Suprapubic skin (tissue), 4 donors: ENCODE data around the gene CCNI2. TPM values are rescaled to one million over a fixed set of nuclear protein-coding genes. Genes with fewer than 3 reads are reported as not detected.

Experiments
- DNase-seq, 2 donors: peaks; one replicate each; pipeline ENCODE4 v3.0.0-alpha.2; 2019; ENCODE audit warnings: low spot score in 2 of 2
- H3K27ac ChIP-seq: fragments of 200-600 bp; sonication (generic); one replicate; pipeline ENCODE4 v1.5.1; 2019
- H3K27me3 ChIP-seq: fragments of 200-600 bp; sonication (generic); one replicate; pipeline ENCODE4 v1.5.1; 2019
- H3K36me3 ChIP-seq: fragments of 200-600 bp; sonication (generic); one replicate; pipeline ENCODE4 v1.5.1; 2019
- H3K4me1 ChIP-seq: fragments of 200-600 bp; sonication (generic); one replicate; pipeline ENCODE4 v1.5.1; 2019
- H3K4me3 ChIP-seq: fragments of 200-600 bp; sonication (generic); one replicate; pipeline ENCODE4 v1.5.1; 2019; ENCODE audit warnings: mild to moderate bottlenecking
- H3K9me3 ChIP-seq: fragments of 200-600 bp; sonication (generic); one replicate; pipeline ENCODE4 v1.5.1; 2019
- EP300 ChIP-seq: sonication (generic); formaldehyde crosslinking; IDR thresholded peaks from one replicate; pipeline ENCODE4 v1.6.1; 2017; ENCODE audit warnings: antibody characterized with exemption
- POLR2A ChIP-seq, 2 donors: fragments of 450-650 bp; IDR thresholded peaks; one replicate each; pipeline ENCODE4 v1.6.1; 2017; ENCODE audit warnings: antibody characterized with exemption in 2 of 2, mild to moderate bottlenecking in 2 of 2, moderate library complexity in 2 of 2
- POLR2AphosphoS5 ChIP-seq, 3 donors: sonication (generic); formaldehyde crosslinking; IDR thresholded peaks; one replicate each; pipeline ENCODE4 v1.6.1; 2017; ENCODE audit warnings: antibody characterized with exemption in 3 of 3
- WGBS: methylation state at CpG from one replicate; pipeline ENCODE4 v1.1.5; 2018; 5-methylcytosine and 5-hydroxymethylcytosine counted together
- total RNA-seq, 4 donors: library from RNA; depleted of rRNA; stranded (reverse); fragments of >200 nt; gene quantifications; one replicate each; pipeline ENCODE4 v1.1.0, GENCODE V29; 2016
- TF ChIP-seq, protein P1 (sequence below), 2 donors: fragments of 200-600 bp in 1 of 2; fragments of 450-650 bp in 1 of 2; sonication (generic) in 1 of 2; IDR thresholded peaks; one replicate each; pipeline ENCODE4 v1.5.1; 2016 to 2019; ENCODE audit warnings: antibody characterized with exemption in 2 of 2, mild to moderate bottlenecking in 1 of 2, moderate library complexity in 1 of 2

The CCNI2 gene
- total RNA-seq, 4 donors from 2014 or later: not detected

DNA sequence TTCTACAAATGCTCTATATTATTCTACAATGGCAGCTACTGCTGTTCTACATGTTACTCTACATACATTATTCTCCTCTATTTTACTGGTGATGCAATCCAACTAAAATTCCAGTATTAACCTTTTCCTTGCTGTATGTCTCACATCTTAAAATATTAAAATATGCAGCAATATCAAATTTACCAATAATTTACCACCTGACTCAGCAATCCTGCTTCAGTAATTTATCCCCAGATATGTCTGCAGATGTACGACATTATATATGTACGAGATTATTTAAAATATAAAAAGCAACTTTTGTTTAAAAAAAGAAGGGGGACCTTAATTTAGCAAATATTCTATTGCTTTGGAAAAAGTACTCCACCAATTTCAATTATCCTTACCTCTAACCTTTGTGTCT is 21.5 kb upstream of the CCNI2 start:
- H3K9me3 ChIP-seq: no peaks in the 10 kb centered on the region
- H3K36me3 ChIP-seq: no peaks in the 10 kb centered on the region
- H3K4me3 ChIP-seq: no peak overlapping the region
- no peak for DNase-seq
- no peaks in the 10 kb centered on the region for H3K4me1 ChIP-seq
- TF ChIP-seq, protein P1, sequence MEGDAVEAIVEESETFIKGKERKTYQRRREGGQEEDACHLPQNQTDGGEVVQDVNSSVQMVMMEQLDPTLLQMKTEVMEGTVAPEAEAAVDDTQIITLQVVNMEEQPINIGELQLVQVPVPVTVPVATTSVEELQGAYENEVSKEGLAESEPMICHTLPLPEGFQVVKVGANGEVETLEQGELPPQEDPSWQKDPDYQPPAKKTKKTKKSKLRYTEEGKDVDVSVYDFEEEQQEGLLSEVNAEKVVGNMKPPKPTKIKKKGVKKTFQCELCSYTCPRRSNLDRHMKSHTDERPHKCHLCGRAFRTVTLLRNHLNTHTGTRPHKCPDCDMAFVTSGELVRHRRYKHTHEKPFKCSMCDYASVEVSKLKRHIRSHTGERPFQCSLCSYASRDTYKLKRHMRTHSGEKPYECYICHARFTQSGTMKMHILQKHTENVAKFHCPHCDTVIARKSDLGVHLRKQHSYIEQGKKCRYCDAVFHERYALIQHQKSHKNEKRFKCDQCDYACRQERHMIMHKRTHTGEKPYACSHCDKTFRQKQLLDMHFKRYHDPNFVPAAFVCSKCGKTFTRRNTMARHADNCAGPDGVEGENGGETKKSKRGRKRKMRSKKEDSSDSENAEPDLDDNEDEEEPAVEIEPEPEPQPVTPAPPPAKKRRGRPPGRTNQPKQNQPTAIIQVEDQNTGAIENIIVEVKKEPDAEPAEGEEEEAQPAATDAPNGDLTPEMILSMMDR (IDR thresholded peaks at IDR 0.05): no peak
- TF ChIP-seq POLR2A (IDR thresholded peaks at IDR 0.05): no peak
- no peak for TF ChIP-seq POLR2AphosphoS5 (IDR thresholded peaks at IDR 0.05)
- TF ChIP-seq EP300: no peak
- 96% methylated on average over 2 of the region's 2 CpGs for WGBS
- H3K27ac ChIP-seq: no peak overlapping the region
- no peaks in the 10 kb centered on the region for H3K27me3 ChIP-seq

DNA sequence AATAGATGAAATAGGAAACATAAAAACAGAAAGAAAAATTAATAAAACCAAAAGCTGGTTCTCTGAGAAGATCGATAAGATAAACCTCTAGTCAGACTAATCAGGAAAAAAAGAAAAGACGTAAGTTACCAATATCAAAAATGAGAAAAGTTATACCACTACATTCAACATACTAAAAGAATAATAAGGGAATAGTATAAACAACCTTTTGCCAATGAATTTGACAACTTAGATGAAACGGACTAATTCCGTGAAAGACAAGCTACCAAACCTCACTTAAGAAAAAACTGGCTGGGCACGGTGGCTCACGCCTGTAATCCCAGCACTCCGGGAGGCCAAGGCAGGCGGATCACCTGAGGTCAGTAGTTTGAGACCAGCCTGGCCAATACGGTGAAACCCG is 17.3 kb upstream of the CCNI2 start:
- WGBS: 96% methylated on average over 10 of the region's 10 CpGs
- no peaks in the 10 kb centered on the region for H3K27me3 ChIP-seq
- no peaks in the 10 kb centered on the region for H3K9me3 ChIP-seq
- no peaks in the 10 kb centered on the region for H3K4me1 ChIP-seq
- TF ChIP-seq POLR2AphosphoS5 (IDR thresholded peaks at IDR 0.05) (no peak), POLR2A (IDR thresholded peaks at IDR 0.05) (no peak), EP300 (no peak)
- TF ChIP-seq, protein P1 (IDR thresholded peaks at IDR 0.05): no peak
- no peaks in the 10 kb centered on the region for H3K36me3 ChIP-seq
- H3K4me3 ChIP-seq: no peak overlapping the region
- DNase-seq: no peak
- no peak overlapping the region for H3K27ac ChIP-seq

DNA sequence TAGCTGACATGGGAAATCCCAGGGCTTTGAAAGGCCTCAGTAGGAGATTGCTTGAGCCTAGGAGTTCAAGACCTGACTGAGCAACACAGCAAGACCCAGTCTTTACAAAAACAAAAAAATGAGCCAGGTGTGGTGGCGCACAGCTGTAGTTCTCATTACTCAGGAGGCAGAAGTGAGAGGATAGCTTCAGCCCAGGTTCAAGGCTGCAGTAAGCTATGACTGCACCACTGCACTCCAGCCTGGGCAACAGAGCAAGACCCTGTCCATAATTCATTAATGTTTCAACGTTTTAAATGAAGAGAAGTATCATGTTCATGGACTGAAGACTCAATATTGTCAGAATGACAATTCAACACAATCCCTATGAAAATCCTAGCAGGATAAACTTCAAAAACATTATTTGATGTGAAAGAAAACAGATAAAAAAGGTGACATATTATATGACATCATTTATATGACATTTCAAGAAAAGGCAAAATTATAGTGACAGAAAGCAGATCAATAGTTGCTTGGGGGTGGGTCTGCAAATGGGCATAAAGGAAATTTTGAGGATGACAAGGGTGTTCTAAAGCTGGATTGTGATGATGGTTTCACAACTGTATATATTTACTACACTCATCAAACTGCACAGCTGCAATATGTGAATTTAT is 13.6 kb upstream of the CCNI2 start:
- Histone ChIP-seq H3K4me1 (peaks cover 16% of the 10 kb centered on the region), H3K4me3 (no peak overlapping the region), H3K27me3 (no peaks in the 10 kb centered on the region), H3K27ac (no peak overlapping the region), H3K36me3 (no peaks in the 10 kb centered on the region), H3K9me3 (no peaks in the 10 kb centered on the region)
- DNase-seq: no peak
- 85% methylated on average over 2 of the region's 2 CpGs for WGBS
- TF ChIP-seq POLR2AphosphoS5 (IDR thresholded peaks at IDR 0.05): no peak
- no peak for TF ChIP-seq EP300
- TF ChIP-seq, protein P1 (IDR thresholded peaks at IDR 0.05): no peak
- no peak for TF ChIP-seq POLR2A (IDR thresholded peaks at IDR 0.05)

DNA sequence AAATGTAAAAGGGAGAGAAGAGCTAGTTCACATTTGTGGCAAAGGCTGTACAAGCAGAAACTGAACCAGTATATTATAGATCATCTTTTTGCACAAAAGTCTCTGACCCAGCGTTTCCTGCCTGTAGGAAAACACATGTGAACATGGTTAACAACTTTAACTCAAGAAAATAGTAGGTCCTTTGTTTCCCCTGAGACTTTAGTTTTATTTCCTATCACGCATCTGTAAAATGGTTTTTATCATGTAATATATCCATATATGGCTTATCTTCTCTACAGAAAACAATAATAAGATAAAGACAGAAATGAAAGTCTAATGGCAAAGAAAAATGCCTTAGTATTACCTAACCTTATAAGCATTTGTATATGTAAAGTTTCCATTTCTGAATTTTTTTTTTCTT is 12.5 kb upstream of the CCNI2 start:
- Histone ChIP-seq H3K36me3 (no peaks in the 10 kb centered on the region), H3K9me3 (no peaks in the 10 kb centered on the region), H3K27ac (no peak overlapping the region), H3K4me1 (peaks cover 16% of the 10 kb centered on the region), H3K27me3 (no peaks in the 10 kb centered on the region), H3K4me3 (no peak overlapping the region)
- WGBS: 81% methylated on average over 2 of the region's 2 CpGs
- TF ChIP-seq, protein P1 (IDR thresholded peaks at IDR 0.05): no peak
- no peak for TF ChIP-seq POLR2A (IDR thresholded peaks at IDR 0.05)
- no peak for TF ChIP-seq POLR2AphosphoS5 (IDR thresholded peaks at IDR 0.05)
- no peak for TF ChIP-seq EP300
- no peak for DNase-seq

DNA sequence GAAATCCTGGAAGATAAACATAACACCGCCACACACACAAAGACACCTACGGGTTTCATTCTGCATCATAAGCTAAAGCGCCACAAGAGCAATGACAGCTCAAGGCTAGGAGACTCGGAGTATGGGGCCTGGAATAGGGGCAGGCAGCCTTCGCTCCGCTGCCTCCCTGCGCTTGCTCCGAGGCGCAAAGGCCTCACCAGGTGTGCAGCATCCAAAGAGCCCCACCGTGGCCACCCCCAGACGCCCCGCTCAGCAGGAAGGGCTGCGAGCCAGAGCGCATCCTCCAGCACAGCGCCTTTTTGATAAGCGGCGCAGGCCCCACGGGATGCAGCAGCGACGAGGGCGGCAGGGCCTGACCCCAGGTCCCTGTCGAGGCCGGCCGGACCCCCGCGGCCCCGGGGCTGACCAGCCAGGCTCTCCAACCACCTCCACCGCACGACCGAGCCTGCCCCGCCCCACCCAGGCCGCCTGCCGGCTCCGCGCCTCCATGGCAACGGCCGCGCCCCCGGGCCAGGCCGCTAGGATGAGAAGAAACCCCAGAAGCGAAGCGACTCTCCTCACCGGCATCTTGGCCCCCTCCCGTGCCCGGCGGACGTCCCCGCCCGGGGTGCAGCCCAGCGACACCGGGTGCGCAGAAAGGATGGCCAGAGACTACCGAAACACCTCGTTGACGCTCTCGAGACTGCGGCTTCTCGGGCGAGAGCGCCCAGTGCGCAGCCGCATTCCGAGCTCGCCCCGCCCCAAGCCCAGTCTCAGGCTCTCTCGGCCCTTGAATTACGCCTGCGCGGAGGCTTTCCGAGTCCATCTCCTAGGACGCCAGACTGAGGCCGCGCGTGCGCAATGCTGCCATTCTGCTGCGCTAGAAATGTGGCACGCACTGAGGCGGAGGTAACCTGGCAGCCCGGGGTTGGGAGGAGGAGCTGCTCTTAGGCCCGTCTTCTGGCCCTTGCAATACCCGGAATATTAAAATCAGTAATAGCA is 10.1 kb upstream of the CCNI2 start, which contains the start of gene KIF3A:
TSS of gene KIF3A (minus strand) at position 694 of the 981 bp plus-strand sequence. CDS start at position 567, 127 bp downstream.
- peak within 1 kb of the TSS; percentile 90 for H3K4me3 ChIP-seq
- peak; percentile 96 to 97 for DNase-seq
- H3K4me1 ChIP-seq: peaks cover 16% of the 10 kb centered on the region

More for the DNA sequence above, 10.1 kb upstream of the CCNI2 start, which contains the start of gene KIF3A:
- Histone ChIP-seq H3K36me3 (no peaks in the 10 kb centered on the region), H3K27me3 (peaks cover 1% of the 10 kb centered on the region), H3K9me3 (no peaks in the 10 kb centered on the region), H3K27ac (peak within 1 kb of the TSS; percentile 46)
- WGBS: under 1% methylated on average over 26 of the region's 81 CpGs
- TF ChIP-seq EP300: no peak
- TF ChIP-seq, protein P1 (IDR thresholded peaks at IDR 0.05): peak; percentile 17 to 36
